ENCODE data around the gene HSPB3. TPM values are rescaled to one million over a fixed set of nuclear protein-coding genes. Genes with fewer than 3 reads are reported as not detected.

The HSPB3 gene
- not detected in 2 replicates for total RNA-seq

DNA sequence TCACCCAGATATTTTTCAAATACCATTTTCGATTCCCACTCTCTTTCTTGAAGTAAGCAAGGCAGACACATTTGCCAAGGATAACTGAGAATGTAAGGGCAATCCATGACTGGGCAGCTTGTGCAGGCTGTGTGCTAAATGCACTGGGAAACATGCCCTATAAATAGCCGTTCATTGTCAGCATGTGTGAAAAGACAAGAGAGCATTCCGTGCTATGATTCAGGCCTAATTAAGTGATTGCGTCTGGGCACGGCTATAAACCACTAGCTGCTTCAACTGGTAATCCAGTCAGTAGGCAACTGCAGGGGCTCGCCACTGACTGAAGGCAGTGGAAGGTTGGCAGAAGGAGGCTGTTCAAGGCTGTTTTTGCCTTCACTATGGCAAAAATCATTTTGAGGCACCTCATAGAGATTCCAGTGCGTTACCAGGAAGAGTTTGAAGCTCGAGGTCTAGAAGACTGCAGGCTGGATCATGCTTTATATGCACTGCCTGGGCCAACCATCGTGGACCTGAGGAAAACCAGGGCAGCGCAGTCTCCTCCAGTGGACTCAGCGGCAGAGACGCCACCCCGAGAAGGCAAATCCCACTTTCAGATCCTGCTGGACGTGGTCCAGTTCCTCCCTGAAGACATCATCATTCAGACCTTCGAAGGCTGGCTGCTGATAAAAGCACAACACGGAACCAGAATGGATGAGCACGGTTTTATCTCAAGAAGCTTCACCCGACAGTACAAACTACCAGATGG lies at the start of gene HSPB3:
TSS of gene HSPB3 (plus strand) at position 287 of the 745 bp plus-strand sequence. CDS start at position 378, 91 bp downstream.

Other genes starting within 250 kb of the HSPB3 start
- 29.0 and 53.9 TPM in 2 replicates for gene ARL15, start 145.1 kb upstream of the HSPB3 start, total RNA-seq
- 12.6 and 17.3 TPM in 2 replicates for gene SNX18, start 62.1 kb downstream of the HSPB3 start, total RNA-seq